Stimulated activated CD4-positive, alpha-beta T cell treated with anti-CD3 and anti-CD28 coated beads, TNF-alpha, amount 100 ng/mL, for 48 hours (primary cell): ENCODE measurements around the gene XKRX.

ENCODE experiments used
- DNase-seq, 3 donors: peaks; one replicate each; pipeline ENCODE4 v3.0.0-alpha.2; 2020; ENCODE audit warnings: low read depth in 3 of 3

Gene XKRX

GRCh38 chrX:100928660-100929613 is at the start of gene XKRX:
Gene XKRX (minus strand): TSS chrX:100928917. CDS start chrX:100928304, 613 bp downstream.
- peak in 2 of 3 donors; percentile 21 to 38 for DNase-seq

- DNase-seq: no peak
Measured at GRCh38 chrX:100976211-100976610, 47.5 kb upstream of the XKRX start.

- DNase-seq: no peak
Measured at GRCh38 chrX:100975212-100975611, 46.5 kb upstream of the XKRX start.

- no peak for DNase-seq
Measured at GRCh38 chrX:100973411-100973810, 44.7 kb upstream of the XKRX start.

- DNase-seq: no peak
Measured at GRCh38 chrX:100969936-100970335, 41.2 kb upstream of the XKRX start.

- DNase-seq: no peak
Measured at GRCh38 chrX:100969408-100969807, 40.7 kb upstream of the XKRX start, which contains the start of gene ARL13A. Gene ARL13A (plus strand): TSS chrX:100969708. CDS start chrX:100973690, 3,982 bp downstream.

- no peak for DNase-seq
Measured at GRCh38 chrX:100964362-100964761, 35.6 kb upstream of the XKRX start.

GRCh38 chrX:100962811-100963210 is 34.1 kb upstream of the XKRX start:
- no peak for DNase-seq

GRCh38 chrX:100948557-100948956 is 19.8 kb upstream of the XKRX start:
- no peak for DNase-seq

- DNase-seq: no peak
Measured at GRCh38 chrX:100946299-100946927, 17.7 kb upstream of the XKRX start.

- no peak for DNase-seq
Measured at GRCh38 chrX:100944601-100945000, 15.9 kb upstream of the XKRX start.

- no peak for DNase-seq
Measured at GRCh38 chrX:100939333-100939732, 10.6 kb upstream of the XKRX start.

- no peak for DNase-seq
Measured at GRCh38 chrX:100935767-100936166, 7.0 kb upstream of the XKRX start.

- no peak for DNase-seq
Measured at GRCh38 chrX:100931925-100932285, 3.2 kb upstream of the XKRX start.

- DNase-seq: no peak
Measured at GRCh38 chrX:100931218-100931924, 2.7 kb upstream of the XKRX start.

- DNase-seq: no peak
Measured at GRCh38 chrX:100926453-100926852, 2.3 kb downstream of the XKRX start.

GRCh38 chrX:100924375-100924774 is 4.3 kb downstream of the XKRX start:
- DNase-seq: no peak

GRCh38 chrX:100915562-100915961 is 13.2 kb downstream of the XKRX start:
- DNase-seq: no peak

- no peak for DNase-seq
Measured at GRCh38 chrX:100913111-100913510, 15.6 kb downstream of the XKRX start.

GRCh38 chrX:100911731-100912130 is 17.0 kb downstream of the XKRX start:
- DNase-seq: no peak

- DNase-seq: no peak
Measured at GRCh38 chrX:100905620-100906019, 23.1 kb downstream of the XKRX start.

- no peak for DNase-seq
Measured at GRCh38 chrX:100904433-100904832, 24.3 kb downstream of the XKRX start.
